Adrenal gland (tissue), 5 donors: ENCODE data around the gene BLM.

Experiments used
- POLR2A ChIP-seq, 2 donors: fragments of 450-650 bp; IDR thresholded peaks; one replicate each; pipeline ENCODE4 v1.6.1; 2017; ENCODE audit warnings: antibody characterized with exemption in 2 of 2, mild to moderate bottlenecking in 2 of 2, moderate library complexity in 1 of 2
- TF ChIP-seq, protein P1 (sequence below), 6 experiments: fragments of 450-650 bp in 4 of 6; fragments of 200-600 bp in 2 of 6; sonication (generic) in 1 of 6; IDR thresholded peaks; 1 replicate in 5 of 6; 2 replicates in 1 of 6; pipeline versions ENCODE4 v1.5.1 to v1.8.0; 2016 to 2021; ENCODE audit warnings: antibody characterized with exemption in 6 of 6, mild to moderate bottlenecking in 2 of 6, moderate library complexity in 1 of 6
- donor health status: DM: no; HTN: no; CAD: no.

DNA sequence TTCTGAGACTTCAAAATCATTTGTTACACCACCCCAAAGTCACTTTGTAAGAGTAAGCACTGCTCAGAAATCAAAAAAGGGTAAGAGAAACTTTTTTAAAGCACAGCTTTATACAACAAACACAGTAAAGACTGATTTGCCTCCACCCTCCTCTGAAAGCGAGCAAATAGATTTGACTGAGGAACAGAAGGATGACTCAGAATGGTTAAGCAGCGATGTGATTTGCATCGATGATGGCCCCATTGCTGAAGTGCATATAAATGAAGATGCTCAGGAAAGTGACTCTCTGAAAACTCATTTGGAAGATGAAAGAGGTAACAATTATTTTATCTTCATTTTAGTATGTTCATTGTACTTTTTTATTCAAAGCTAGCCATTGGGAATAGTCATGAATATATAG lies 32.6 kb downstream of the BLM start:
- TF ChIP-seq, protein P1, sequence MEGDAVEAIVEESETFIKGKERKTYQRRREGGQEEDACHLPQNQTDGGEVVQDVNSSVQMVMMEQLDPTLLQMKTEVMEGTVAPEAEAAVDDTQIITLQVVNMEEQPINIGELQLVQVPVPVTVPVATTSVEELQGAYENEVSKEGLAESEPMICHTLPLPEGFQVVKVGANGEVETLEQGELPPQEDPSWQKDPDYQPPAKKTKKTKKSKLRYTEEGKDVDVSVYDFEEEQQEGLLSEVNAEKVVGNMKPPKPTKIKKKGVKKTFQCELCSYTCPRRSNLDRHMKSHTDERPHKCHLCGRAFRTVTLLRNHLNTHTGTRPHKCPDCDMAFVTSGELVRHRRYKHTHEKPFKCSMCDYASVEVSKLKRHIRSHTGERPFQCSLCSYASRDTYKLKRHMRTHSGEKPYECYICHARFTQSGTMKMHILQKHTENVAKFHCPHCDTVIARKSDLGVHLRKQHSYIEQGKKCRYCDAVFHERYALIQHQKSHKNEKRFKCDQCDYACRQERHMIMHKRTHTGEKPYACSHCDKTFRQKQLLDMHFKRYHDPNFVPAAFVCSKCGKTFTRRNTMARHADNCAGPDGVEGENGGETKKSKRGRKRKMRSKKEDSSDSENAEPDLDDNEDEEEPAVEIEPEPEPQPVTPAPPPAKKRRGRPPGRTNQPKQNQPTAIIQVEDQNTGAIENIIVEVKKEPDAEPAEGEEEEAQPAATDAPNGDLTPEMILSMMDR (IDR thresholded peaks at IDR 0.05): no peak
- no peak for TF ChIP-seq POLR2A (IDR thresholded peaks at IDR 0.05)
